GM18505 (cell line): ENCODE data around the gene ZNF836.
"Not testable (repeated sequence)": the region's sequence is repeated elsewhere in the genome, so short reads cannot be mapped to it uniquely, and the experiment has no call there.

Source experiments
- ATAC-seq: cut with Tn5 transposase; IDR thresholded peaks from one replicate; pipeline ENCODE4 v1.9.1; 2021; ENCODE audit not compliant: unreplicated experiment
- POLR2A ChIP-seq: IDR thresholded peaks from 4 replicates; pipeline ENCODE4 v1.6.1; 2011; ENCODE audit warnings: borderline replicate concordance; ENCODE audit not compliant: insufficient read depth, insufficient read length; ENCODE audit errors: extremely low read depth

ZNF836 gene

DNA sequence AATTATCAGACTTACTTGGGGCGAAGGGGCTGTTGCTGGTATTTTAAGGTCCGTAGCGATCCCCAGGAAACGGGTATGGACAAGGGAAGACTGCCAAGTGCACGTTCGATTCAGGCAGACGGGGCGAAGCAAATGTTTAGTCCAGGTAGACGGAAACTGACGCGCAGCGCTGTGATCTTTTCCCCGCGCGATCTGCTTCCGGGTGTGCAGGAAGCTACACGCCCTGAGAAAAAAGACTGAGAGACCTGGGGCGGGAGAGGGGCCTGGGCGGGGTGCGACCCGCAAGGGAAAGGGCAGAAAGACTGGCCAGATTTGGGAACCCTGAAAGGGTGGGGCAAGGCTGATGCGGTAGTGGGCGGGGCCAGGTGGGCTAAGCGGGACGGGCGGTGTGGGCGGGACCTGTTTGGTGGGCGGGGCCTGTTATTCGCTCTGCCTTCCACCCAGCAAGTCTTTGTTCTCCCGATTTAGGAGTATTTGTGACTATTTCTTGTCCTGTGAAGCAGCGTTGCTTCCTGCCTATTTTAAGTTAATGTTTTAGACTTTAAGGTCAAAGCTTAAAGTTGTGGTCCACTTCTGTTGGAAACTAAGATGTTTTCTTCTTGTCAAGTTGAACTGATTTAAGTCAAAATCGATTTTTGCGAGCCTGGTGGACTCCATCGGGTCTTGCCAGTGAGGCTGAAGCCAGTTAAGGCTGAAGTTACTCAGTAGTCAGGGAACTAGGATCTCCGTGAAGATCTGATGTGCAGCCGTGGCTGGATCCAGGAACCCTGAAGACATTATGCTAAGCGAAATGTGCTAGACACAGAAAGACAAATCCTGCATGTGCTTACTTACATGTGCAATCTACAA is at the start of gene ZNF836:
ZNF836 (minus strand) TSS at position 301 of the 849 bp plus-strand sequence. CDS start 3,549 bp downstream, outside the sequence.
- peak; percentile 59 for TF ChIP-seq POLR2A
- ATAC-seq, result peak; percentile 84

DNA sequence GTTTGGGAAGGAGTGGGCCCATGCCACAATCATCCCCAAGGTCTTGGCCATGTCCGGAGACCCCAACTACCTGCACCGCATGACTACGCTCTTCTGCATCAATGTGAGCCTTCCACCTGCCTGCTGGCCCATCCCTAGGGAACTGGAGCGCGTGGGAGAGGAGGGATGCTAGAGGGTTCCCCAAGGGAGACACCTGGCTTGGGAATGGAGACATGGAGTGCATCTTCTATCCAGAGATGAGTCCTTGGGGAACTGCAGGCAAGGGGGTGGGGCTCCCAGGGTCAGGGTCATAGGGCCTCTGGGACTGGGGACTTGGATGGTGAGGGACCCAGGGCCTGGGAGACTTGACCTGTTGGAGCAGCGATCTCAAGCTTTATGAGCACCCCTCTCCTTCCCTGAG is 49.6 kb upstream of the ZNF836 start:
- no peak for TF ChIP-seq POLR2A
- no peak for ATAC-seq

DNA sequence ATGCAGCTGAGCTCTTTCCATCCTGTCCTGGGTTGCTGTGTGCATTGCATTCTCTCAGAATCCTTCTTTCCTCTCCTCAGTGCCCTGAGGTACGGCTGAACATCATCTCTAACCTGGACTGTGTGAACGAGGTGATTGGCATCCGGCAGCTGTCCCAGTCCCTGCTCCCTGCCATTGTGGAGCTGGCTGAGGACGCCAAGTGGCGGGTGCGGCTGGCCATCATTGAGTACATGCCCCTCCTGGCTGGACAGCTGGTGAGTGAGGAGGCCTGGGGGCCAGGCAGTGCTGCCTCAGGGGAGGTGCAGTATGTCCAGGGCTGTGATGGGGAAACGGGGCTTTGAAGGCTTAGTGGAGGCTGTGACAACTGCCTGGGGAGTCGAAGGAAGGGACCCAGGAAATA is 48.2 kb upstream of the ZNF836 start:
- no peak for ATAC-seq
- TF ChIP-seq POLR2A, result no peak

DNA sequence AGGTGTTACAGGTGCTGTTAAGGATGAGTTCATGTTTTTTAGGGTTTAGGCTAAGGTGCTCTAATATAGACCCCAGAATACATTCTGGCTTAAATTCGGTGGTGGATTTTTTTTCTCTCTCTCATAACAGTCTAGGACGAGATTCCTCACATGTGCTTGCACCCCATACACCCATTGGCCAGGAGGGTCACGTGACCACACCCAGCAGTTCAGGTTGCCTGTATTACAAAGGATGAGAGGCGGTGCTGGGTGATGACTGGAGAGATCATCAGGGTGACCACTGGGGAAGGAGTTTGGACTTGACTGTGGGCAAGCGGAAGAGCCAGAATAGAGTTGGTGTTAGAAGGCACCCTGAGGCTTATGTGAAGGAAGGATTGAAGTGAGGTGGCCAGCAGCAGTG is 46.2 kb upstream of the ZNF836 start:
- TF ChIP-seq POLR2A, result no peak
- no peak for ATAC-seq

DNA sequence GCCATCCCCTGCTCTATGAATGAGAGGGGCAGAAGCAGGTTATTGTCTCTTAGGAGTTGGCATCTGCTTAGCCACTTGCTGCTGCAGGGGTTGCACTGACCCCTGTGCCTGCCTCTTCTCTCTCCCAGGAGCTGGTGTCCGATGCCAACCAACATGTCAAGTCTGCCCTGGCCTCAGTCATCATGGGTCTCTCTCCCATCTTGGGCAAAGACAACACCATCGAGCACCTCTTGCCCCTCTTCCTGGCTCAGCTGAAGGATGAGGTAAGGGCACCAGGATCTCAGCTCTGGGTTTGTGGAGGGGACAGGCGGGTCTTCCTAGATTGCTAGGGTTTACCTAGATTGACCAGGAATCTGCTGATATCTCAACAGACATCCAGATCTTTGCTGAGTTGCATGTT is 45.0 kb upstream of the ZNF836 start:
- ATAC-seq, result no peak
- no peak for TF ChIP-seq POLR2A

DNA sequence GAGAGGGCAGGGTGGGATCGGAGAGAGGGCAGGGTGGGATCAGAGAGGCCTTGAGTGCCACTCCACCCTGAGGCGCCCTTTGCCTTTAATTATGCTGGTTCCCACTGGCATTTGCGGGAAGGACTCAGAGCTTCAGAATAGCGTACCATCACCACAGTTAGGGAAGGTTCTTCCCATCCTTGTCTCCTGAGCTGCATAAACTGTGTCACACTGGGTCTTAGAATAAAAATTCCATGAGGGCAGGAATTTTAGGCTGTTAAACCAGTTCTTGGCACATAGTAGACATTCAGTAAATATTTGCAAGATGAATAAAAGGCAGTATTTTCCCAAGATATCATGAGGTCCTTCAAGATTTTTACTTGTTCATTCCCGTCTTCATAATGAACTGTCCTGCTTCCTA is 42.8 kb upstream of the ZNF836 start:
- no peak for TF ChIP-seq POLR2A
- ATAC-seq, result no peak

DNA sequence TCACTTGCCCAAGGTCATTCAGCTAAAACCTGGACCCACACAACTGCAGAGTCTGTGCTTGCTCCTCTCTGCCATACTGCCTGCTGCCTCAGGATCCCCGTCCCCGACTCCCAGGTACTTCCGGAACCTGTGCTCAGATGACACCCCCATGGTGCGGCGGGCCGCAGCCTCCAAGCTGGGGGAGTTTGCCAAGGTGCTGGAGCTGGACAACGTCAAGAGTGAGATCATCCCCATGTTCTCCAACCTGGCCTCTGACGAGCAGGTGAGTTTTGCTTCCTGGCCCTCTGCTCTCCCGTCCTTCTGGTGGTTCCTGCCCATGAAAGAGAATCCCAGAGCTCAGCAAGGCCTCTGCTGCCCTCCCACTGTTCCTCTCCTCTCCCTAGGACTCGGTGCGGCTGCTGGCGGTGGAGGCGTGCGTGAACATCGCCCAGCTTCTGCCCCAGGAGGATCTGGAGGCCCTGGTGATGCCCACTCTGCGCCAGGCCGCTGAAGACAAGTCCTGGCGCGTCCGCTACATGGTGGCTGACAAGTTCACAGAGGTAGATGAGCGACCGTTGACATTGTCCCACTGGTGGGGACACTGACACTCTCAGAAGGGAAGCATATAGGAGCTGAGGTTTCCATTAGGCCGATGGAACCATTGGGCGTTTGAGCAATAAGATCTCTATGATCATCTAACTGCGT is 41.3 kb upstream of the ZNF836 start:
- no peak for TF ChIP-seq POLR2A
- no peak for ATAC-seq

DNA sequence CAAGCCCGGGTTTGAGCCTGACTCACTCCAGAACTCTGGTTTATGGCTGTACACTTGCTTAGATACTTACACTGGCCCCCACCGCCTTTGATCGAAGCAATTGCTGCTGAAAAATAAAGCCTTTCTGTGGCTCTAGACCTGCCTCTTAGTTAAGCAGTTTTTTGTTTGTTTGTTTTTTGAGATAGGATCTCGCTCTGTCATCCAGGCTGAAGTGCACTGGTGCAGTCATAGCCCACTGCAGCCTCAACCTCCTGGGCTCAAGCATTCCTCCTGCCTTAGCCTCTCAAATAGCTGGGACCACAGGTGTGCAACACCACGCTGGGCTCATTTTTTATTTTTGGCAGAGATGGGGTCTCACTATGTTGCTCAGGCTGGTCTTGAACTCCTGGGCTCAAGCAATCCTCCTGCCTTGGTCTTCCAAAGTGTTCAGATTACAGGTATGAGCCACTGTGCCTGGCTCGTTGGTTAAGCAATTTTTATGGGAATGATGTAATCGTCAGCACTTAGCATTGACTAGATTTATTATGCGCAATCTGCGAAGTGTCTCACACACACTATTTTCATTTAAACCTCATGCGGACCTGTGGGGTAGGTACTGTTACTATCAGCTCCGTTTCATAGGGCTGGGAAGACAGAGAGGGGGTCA is 40.6 kb upstream of the ZNF836 start:
- no peak for ATAC-seq
- TF ChIP-seq POLR2A, result no peak

DNA sequence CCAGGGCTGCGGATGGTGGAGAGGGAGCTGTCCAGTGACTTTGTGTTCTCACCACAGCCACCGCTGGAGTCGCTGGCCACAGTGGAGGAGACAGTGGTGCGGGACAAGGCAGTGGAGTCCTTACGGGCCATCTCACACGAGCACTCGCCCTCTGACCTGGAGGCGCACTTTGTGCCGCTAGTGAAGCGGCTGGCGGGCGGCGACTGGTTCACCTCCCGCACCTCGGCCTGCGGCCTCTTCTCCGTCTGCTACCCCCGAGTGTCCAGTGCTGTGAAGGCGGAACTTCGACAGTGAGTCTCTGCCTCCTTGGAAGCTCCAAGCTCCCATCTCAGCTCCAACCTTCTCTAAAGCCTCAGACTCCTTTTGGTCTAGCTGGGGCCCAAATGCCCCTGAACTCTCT is 39.8 kb upstream of the ZNF836 start:
- TF ChIP-seq POLR2A, result no peak
- no peak for ATAC-seq

DNA sequence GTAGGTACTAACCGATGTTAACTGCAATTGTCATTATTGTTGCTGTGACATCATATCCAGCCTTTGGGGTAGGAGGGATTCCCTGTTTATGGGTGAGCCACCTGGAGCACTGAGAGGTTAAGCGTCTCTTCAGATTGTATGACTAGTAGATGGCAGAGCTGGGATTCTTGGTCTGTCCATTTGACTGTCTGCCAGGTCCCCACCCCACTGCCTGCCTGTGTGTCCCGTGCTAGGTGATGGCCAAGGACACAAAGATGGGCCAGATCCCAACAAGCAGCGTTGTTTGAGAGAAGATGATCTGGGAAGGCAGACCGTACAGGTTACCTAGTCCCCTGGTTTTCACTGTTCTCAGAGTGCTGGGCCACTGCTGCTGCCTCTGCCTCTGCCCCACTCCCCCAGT is 35.1 kb upstream of the ZNF836 start:
- TF ChIP-seq POLR2A, result no peak
- no peak for ATAC-seq

DNA sequence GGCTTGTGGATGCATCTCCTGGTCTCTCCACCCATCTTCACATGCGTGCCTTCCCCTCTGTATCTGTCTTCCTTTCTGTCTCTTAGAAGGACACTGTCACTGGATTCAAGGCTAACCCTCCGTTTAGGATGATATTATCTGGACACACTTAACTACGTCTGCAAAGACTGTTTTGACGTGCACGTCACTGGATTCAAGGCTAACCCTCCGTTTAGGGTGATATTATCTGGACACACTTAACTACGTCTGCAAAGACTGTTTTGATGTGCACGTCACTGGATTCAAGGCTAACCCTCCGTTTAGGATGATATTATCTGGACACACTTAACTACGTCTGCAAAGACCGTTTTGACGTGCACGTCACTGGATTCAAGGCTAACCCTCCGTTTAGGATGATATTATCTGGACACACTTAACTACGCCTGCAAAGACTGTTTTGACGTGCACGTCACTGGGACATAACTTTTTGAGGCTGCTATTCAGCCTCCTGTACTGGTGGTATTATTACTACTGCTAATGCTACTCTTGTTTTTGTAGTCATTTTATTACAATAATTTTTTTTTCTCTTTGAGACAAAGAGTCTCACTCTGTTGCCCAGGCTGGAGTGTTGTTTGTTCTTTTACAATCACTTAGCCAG is 29.5 kb upstream of the ZNF836 start:
- not testable (repeated sequence) for ATAC-seq

DNA sequence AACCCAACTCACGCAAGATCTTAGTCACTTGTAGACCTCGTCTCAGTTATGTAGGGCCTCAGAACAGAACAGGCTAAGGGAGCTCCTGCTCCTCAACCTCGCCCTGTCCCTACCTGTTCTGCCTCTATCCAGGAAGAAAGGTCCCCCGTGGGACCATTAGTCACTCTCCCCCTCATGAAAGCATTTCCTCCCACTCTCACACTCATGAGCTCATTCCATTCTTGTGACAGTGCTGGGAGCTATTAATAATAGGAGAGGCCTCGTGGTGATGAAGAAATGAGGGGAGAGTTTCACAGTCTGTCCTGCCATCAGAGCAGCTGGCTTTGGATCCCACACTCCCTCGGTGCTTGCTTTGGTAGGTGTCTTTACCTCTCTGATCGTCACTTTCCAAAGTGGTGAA is 28.6 kb upstream of the ZNF836 start:
- TF ChIP-seq POLR2A, result no peak

DNA sequence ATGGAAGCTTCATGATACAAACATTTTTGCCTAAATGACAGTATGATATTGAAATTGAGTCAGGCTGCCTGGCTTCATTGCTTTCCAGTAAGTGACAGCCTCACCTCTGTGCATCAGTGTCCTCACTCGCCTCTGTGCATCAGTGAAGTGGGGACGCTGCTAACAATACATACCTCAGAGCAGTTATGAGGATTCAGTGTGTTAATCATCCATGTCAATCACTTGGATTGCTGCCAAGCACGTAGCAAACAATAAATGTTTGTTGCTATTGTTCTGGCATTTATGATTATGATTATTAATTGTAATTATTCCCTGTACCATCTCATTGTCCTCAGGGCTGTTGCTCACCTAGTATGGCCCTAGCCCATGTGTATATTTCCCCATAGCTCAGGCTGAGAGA is 27.3 kb upstream of the ZNF836 start:
- no peak for TF ChIP-seq POLR2A
- no peak for ATAC-seq

More for the DNA sequence above, 28.6 kb upstream of the ZNF836 start:
- ATAC-seq, result no peak
